Transverse colon (tissue), 4 donors: ENCODE results near the gene TMEM233.

Experiments
- CTCF ChIP-seq, 5 experiments: fragments of 200-600 bp in 3 of 5; fragments of 450-650 bp in 2 of 5; sonication (generic) in 3 of 5; IDR thresholded peaks; 1 replicate in 2 of 5; 2 replicates in 3 of 5; pipeline ENCODE4 v1.5.1; 2016 to 2017; ENCODE audit warnings: antibody characterized with exemption in 5 of 5, inconsistent platforms in 3 of 5, mild to moderate bottlenecking in 2 of 5, moderate library complexity in 1 of 5
- EP300 ChIP-seq: sonication (generic); formaldehyde crosslinking; IDR thresholded peaks from one replicate; pipeline ENCODE4 v1.6.1; 2017; ENCODE audit warnings: antibody characterized with exemption, low read depth
- POLR2AphosphoS5 ChIP-seq, 3 donors: sonication (generic); formaldehyde crosslinking; IDR thresholded peaks; one replicate each; pipeline ENCODE4 v1.6.1; 2016; ENCODE audit warnings: antibody characterized with exemption in 3 of 3

- no peak for TF ChIP-seq CTCF (IDR thresholded peaks at IDR 0.05)
- TF ChIP-seq POLR2AphosphoS5 (IDR thresholded peaks at IDR 0.05), result no peak
- no peak for TF ChIP-seq EP300
These were observed 52.0 kb downstream of the TMEM233 start for GRCh38 chr12:119645535-119646059.
